GM19324 (cell line): ENCODE measurements around the gene SAMD11.

Experiments
- ATAC-seq: cut with Tn5 transposase; IDR thresholded peaks from one replicate; pipeline ENCODE4 v1.9.1; 2021; ENCODE audit warnings: mild to moderate bottlenecking, moderate library complexity; ENCODE audit not compliant: unreplicated experiment, low FRiP score

SAMD11 gene

DNA sequence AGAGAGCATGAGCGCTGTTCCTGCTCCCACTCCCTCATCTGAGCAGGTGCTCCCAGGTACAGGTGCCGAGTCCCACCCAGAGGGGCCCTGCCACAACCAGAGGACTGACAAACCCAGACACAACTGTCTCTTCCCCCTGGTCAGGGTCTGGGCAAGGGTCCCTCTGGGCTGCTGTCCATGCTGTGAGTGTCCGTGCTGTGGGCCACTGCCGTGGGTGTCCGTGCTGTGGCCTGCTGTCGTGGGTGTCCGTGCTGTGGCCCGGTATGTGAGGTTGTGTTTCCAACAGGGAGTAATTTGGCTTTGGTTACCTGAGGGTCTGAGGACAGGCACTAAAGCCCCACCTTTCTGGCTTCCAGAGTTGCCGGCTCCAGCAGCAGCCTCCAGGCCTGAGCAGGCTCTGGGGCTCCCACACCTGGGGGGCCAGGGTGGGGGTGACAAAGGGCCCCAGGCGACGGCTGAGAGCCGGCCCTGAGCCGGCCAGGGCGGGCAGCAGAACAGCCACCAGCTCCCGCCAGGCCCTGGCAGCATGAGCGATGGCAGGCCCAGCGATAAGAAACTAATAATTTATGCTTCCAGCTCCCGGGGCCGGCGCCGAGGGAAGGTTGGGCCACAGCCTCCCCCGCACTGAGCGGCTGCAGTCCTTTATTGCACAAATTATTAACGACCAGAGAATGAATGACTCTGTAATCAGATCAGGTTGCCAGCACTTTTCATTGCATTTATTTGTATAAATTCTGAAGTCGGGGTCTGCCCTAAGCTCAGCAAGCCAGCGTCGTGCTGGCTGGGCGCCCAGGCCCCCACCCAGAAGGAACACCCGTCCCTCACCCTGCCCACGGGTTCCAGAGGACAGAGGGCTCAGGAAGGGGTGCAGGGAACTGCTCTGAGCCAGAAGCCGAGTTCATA lies 7.3 kb upstream of the SAMD11 start:
- ATAC-seq: no peak

DNA sequence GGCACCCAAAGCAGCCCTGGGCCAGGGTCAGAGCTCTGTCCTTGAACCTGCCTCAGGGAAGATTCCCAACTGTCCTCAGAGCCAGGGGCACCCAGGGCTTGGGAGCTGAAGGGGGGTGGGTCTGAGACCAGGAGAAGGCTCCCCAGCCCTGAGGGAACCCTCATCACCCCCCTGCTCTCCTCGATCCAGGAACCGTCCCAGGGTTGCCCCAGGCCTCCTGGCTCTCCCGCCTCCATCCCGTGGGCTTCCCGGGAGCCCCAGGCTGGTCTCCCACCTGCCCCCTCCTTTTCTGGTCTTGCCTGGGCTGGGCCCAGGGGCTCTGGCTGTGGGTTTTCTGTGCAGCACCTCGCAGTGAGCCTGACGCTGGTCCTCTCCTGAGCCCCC lies 6.7 kb upstream of the SAMD11 start:
- ATAC-seq: no peak

- no peak for ATAC-seq
These were observed 6.1 kb upstream of the SAMD11 start for GRCh38 chr1:917466-918091.

GRCh38 chr1:918353-918752 lies 5.4 kb upstream of the SAMD11 start:
- ATAC-seq: no peak

DNA sequence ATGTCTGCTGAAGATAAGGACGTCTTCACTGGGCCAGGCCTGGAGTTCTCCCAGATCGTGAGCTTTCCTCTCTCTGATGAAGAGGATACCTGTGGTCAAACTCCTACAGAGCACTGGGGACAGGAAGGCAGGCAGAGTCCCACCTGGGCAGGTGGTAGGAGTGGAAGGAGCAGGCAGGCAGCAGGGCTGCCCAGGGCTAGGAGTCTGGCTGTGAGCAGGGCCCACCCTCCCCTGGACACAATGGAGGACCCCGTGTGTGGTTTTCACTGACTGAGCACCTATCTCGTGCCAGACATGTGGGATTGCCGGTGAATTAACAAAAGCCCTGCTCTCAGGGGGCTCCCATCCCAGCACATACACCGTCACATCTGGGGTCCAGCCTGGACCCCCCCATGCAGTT lies 4.9 kb upstream of the SAMD11 start:
- ATAC-seq: no peak

DNA sequence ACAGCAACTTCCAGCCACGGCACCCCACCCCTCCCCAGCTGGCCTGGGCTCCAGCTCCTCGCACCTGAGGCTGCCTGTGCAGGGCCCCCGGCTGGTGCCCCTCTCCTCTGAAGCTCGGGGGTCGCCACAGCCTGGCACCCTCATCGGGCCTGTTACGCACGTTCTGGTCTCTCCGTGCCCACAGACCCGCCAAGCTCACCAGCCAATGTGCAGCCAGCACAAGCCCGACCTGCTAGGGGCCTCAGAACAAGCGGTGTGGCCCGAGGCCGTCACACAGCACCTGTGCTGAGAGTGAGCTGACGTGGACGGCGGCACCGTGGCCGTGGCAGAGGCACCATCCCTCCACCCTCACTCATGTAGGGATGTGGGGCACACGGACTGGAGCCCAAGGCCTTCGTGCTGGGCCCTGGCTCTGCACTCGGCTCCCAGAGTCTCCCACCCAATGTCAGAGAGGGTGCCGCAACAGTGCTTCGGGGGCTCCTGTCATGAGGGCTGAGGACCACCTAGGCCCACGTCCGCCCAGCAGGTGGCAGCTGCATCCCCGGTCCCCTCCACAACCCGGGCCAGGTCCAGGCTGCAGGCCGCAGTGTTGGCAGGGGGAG lies 4.4 kb upstream of the SAMD11 start:
- no peak for ATAC-seq

DNA sequence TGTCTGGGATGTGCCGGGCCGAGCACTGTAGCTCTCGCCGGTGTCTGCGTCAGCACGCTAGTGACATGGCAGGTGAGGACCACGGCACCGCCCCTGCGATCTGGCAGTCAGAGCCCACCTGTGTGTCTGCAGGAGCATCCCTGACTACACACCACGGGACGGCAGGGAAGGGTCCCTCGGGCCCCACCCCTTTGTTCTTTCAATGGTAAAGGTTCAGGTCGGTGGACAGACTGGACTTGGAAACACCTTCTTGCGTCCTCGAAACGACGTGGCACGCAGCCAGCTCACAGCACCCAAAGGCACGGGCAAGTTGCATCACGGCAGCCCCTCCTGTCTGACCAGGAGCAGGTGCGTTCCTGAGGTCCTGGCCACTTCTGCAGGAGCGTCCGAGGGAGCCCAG lies 3.7 kb upstream of the SAMD11 start:
- ATAC-seq: no peak

DNA sequence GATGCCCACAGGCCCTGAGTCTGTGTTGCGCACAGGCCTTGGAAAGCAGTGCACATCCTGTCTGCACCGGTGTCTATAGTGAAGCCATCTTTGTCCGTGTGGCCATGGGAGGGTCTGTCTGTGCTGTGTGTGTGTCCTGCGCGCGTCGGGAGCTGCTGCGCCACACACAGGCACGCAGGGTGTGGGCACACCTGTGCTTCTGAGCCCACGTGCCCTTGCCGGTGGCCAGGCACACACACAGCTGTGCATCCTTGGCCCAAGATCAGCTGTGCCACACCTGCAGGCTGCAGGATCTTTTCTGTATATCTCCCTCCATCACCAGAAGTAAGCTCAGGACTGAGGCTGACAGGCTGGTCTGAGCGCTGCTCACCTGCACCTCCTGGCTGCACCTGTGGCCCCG lies 3.2 kb upstream of the SAMD11 start:
- ATAC-seq: no peak

DNA sequence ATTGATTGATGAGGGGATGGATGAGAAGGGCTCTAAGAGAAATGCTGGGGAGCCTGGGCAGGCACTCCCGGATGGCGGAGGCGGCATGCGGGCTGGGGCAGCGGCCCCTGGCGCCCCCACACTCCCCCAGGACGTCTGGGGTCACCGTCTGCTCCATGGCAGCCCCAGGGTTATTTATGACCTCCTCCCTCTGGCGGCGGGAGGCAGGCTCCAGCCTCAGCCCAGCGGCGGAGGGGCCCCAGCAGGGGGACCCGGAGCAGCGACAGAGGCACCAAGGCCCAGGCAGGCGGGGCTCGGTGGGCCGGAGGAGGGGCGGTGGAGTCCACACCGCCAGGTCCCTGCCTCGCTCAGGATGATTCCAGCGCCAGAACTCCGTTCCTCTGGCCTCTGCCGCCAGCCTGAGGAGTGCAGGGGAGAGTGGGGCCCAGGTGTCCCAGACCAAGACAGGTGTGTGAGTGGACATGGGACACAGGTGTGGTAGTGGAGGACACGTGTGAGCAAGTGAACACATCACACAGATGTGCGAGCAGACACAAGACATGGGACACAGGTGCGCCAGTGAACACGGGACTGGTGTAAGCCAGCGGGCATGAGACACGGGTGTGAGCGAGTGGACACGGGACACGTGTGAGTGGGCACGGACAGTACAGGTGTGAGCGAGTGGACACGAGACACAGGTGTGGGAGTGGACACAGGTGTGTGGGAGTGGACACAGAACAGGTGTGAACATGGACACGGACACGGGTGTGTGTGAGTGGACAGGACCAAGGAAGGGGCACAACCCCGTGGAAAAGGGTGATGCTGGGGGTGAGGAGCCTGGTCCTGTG lies 2.5 kb upstream of the SAMD11 start:
- no peak for ATAC-seq

DNA sequence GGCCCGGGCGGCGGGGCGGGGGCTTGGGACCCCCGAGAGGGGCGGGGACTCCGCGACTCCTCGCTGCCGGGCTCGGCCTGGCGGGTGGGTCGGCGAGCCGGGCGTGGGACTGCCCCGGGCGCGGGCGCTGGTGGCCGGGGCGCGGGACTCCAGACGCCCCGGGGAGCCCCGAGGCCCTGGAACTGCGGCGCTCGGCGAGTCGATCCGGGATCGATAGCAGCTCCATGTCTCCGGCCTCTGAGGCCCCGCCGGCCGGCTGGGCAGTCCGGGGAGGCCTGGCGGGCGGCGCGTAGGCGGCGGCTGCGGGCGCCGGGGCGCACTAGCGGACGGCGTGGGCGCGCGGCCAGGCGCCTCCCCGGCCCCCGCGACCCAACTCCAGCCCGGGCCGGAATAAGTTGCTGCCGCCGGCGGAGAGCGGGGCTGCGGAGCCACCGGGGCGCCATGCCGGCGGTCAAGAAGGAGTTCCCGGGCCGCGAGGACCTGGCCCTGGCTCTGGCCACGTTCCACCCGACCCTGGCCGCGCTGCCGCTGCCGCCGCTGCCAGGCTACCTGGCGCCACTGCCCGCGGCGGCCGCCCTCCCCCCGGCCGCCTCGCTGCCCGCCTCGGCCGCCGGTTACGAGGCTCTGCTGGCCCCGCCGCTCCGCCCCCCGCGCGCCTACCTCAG lies 400 bp downstream of the SAMD11 start:
- no peak for ATAC-seq

- ATAC-seq: no peak
These were observed 1.2 kb downstream of the SAMD11 start for GRCh38 chr1:924656-925560.

DNA sequence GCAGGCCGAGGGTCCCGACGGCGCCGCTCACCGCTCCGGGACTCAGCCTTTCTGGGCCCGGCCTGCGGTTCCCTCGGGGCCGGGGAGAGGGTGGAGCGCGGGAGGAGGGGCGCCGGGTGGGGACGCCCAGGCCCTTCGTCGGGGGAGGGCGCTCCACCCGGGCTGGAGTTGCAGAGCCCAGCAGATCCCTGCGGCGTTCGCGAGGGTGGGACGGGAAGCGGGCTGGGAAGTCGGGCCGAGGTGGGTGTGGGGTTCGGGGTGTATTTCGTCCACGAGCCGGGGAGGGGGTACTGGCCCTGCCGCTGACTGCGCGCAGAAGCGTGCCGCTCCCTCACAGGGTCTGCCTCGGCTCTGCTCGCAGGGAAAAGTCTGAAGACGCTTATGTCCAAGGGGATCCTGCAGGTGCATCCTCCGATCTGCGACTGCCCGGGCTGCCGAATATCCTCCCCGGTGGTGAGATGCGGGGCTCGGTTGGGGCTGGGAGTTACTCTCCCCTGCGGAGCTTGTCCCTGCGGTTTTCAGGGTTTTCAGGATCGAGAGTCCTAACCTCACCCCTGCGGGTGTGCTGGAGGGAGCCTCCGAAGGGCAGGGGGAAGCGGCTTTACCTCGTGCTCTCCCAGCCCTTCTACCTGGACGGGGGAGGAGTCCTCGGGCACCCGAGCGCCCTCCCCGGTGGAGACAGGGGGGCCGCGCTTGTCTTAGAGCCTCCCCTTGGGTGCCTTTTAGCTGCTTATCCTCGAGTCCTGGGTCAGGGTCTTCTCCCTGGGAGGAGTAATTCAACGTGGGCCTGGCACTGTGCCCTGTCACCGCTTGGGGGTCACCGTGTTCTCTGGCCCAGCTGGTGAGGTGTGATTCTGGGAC lies 2.1 kb downstream of the SAMD11 start:
- ATAC-seq: no peak

DNA sequence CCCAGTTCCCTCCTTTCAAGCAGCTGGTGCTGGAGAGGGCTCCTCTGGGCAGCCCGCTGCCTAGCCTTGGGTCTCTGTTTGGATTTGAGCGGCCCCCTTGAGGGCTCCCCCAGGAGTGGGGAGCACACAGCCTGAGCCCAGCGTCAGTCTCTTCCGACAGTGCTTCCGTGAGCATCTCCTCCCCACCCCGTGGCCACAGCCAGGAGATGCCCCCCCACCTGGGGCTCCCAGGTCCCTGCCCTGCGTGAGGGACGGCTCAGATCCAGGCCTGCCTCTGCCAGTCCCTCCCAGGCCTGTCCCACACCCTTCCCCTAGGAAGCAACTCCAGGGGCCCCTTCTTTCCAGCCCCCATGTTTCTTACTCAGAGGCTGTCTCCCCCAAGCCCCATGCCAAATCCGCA lies 3.5 kb downstream of the SAMD11 start:
- no peak for ATAC-seq

- ATAC-seq: no peak
These were observed 4.0 kb downstream of the SAMD11 start for GRCh38 chr1:927748-928147.

DNA sequence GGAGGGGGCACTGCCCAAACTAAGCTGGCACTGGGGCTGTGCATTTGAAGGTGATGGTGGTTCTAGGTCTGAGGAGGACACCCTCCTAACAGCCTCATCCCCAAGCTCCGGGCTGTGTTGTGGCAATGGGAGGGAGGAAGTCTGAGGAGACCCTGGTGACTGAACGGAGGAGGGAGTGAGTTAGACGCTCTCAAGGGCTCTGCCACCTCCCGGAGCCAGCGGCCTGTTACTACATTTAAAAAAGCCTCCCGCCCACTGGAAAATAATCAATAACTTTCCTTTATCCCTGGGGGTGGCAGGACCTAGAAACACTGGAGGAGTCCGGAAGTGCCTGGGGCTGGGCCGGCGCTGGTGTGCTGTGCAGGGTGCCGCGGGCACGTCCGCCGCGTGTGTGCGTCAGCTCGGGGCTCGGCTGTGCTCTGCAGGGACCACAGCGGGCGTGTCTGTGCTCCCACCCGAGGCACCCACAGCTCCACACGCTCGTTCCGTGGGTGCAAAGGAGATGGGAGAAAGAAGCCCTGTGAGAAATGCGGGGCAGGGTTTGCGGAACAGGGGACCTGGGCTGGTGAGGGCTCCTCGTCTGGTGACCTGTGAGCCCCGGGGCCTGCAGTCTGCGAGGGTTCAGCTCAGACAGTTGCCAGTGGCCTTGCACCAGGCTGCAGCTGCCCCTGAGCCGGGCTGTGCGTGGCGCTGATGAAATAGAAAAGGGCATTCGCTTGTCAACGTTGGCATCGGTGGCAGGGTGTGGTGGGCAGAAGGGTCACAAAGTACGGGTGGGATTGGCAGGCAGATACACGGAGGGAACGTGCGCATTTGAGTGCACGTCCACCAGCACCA lies 5.3 kb downstream of the SAMD11 start:
- ATAC-seq: no peak

GRCh38 chr1:929712-930632 lies 6.2 kb downstream of the SAMD11 start:
- no peak for ATAC-seq
